ENCODE data around the gene EVPL.
"Not testable (repeated sequence)": the region's sequence is repeated elsewhere in the genome, so short reads cannot be mapped to it uniquely, and the experiment has no call there.

EVPL gene

DNA sequence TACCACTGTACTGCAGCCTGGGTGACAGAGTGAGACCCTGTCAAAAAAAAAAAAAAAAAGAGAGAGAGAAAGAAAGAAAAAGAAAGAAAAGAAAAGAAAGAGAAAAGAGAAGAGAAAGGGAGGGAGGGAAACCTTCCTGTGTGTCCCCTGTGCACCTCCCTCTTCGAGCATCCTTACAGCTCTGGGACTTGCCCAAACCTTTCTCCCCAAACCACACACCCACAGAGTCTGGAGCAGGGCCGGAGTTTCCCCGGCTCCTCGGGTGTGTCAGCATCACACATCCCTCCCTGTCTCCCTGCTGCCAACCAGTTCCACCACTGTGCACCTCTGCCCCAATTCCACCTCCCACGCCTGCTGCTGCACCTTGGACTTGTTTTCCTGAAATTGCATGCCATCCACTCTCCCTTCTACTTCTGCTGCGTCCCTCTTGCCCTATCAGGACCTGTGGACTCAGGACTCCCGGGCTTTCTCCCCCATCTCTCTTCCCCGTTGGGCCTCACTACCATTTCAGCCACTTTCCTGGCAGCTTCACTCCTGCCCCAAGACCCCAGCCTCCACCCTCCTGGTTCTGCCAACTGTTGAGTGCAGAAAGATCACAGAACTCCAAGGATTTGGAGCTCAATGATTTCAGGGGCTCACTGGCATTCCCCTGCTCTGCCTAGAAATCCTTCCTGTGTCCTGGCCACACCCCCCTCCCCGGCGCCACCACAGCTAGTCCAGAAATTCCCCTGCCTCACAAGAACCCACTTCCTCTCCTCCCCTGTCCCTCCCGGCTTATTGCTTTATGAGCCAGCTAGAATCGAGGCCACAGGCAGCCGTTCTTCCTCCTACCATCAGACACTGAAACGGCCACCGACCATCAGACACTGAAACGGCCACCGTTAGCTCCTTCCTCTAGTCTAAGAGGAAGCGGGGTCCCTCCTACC is 30.2 kb downstream of the EVPL start:
- no peak for DNase-seq

DNA sequence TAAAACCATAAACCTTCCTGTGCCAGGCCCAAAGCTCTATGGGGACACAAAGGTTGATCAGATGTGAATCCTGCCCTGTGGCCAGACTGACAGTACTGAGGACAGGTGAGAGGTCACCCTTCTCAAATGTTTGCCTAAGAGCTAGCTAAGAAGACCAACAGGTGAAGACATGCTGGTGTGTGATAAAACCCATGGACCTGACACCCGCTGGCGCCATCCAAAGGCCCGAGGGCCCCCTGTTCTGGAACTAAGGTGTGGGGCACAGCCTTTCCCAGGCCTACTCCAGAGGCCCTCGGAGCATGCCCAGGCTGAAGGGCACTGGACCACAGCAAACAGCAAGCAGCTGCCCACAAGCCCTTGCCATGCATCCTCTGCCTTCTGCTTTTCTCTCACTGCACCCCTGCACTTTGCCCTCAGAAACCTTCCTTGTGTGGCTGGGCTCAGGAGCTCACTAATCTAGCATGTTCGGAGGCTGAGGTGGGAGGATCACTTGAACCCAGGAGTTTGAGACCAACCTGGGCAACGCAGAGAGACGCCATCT is 31.7 kb downstream of the EVPL start:
- DNase-seq = no peak

DNA sequence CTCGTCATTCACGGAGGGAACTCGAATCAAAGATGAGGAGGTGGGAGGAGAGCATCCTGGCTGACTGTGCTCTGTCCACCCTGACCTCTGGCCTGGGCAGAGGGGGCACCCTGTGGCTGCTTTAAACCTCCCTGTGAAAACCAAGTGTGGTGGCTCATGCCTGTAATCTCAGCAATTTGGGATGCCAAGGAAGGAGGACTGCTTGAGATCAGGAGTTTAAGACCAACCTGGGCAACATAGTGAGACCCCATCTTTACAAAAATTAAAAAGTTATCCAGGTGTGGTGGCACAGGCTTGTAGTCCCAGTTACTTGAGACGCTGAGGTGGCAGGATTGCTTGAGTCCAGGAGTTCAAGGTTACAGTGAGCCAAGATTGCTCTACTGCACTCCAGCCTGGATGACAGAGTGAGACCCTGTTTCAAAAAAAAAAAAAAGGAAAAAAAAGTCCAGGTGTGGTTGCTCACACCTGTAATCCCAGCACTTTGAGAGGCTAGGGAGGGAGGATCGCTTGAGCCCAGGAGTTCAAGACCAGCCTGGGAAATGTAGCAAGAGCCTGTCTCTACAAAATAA is 32.2 kb downstream of the EVPL start:
- DNase-seq = no peak

DNA sequence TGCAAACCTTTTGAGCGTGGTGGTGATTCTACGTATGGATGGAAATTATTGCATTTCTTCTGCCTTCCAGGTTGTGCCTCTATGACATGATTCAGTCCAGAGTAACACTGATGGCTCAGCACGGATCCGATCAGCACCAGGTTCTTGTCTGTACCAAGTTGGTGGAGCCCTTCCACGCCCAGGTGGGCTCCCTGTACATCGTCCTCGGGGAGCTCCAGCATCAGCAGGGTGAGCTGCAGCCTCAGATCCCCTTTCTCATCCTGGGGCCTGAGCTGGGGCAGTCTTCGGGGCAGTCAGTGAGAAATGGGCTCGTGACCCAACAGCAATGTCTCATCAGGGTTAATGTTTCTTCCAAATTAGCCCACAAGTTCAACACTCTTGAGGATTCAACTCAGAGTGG is 35.7 kb downstream of the EVPL start:
- no peak for DNase-seq

DNA sequence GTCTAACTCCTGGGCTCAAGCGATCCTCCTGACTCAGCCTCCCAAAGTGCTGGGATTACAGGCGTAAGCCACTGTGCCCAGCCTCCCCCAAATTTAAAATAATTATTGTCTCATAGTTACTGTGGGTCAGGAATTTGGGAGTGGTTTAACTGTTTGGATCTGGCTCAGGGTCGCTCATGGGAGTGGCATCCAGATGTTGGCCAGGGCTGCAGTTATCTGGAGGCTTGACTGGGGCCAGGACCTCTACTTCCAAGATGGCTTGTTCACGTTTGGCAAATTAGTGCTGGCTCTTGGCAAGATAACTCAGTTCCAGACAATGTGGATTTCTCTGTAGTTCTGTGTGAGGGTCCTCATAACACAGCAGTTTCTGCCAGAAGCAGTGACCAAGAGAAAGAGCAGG is 40.1 kb downstream of the EVPL start:
- DNase-seq = no peak

DNA sequence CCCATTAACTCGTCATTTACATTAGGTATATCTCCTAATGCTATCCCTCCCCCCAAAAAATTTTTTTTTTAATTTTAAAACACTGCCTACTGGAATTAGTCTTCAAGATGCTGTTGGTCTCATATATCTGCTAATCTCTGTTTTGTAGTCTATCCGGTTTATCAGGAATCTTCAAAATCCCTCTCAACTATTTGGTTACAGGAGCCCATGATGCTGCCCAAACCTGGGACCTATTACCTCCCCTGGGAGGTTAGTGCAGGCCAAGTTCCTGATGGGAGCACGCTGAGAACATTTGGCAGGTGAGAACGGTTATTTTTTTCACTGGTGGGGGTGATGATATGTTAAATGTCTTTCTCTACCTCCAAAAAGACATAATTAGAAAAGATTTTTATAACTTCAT is 41.1 kb downstream of the EVPL start:
- DNase-seq = no peak

DNA sequence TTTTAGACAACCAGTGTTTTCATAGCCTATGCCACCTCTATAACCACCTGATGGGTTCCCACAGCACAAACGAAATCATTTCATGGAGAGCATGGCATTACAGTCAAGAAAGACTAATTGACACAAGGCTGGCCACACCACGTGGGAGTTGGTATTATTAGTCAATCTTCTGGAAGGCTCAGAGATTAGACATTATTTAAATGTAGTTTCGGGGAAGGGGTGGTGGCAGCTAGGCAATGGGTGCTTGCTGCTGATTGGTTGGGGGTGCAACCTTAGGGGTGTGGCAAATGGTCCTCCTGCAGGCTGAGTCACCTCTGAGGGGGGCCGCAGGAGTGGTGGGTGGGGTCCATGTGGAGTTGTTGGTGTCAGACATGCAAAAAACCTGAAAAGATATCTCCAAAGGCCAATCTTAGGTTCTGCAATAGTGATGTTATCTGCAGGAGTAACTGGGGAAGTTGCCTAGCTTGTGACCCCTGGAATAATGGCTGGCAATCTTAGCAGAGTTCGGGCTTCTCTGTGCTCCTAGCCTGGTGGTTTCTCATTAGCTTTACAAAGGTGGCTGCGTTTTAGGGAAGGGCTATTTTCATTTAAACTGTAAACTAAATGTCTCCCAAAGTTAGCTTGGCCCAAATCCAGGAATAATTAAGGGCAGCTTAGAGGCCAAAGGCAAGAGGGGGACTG is 43.5 kb downstream of the EVPL start:
- no peak for DNase-seq

DNA sequence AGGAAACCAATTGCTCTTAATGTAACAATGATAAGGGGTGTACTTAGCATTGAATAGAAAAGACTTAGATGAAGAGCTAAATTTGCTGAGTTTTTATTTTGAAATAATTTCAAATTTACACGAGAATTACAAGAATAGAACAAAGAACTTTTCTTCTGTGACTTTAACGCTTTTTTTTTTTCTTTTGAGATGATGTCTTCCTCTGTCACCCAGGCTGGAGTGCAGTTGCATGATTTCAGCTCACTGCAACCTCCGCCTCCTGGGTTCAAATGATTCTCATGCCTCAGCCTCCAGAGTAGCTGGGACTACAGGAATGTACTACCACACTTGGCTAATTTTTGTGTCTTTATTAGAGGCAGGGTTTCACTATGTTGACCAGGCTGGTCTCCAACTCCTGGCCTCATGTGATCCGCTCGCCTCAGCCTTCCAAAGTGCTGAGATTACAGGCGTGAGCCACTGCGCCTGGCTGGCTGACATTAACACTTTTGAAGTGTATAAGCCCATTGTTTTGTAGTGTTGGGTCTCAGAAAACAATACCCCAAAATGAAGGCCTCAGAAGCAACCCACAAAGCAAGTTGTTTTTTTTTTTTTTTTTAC is 46.0 kb downstream of the EVPL start:
- DNase-seq = no peak

DNA sequence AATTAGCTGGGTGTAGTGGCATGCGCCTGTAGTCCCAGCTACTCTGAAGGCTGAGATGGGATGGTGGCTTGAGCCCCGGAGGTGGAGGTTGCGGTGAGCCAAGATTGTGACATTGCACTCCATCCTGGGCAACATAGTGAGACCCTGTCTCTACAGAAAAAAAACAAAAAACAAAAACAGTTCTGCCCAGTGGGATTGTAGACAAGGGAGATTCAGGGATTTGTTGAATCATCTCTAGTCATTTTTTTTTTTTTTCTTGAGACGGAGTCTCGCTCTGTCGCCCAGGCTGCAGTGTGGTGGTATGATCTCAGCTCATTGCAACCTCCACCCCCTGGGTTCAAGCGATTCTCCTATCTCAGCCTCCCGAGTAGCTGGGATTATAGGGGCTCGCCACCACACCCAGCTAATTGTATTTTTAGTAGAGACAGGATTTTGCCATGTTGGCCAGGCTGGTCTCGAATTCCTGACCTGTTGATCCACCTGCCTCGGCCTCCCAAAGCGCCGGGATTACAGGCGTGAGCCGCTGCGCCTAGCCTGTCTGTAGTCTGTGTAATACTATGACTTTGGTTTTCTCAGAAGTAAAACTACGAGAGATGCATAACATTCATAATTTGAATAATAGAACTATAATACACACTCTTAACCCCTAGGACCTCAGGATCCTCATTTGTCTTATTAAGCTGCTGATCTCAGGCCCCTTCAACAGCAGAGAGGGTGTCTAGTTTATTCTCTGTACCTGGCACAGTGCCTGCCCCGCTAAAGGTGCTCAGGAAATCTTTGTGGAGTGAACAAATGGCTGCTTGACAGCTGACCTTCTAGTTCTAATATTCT is 46.7 kb downstream of the EVPL start:
- no peak for DNase-seq

DNA sequence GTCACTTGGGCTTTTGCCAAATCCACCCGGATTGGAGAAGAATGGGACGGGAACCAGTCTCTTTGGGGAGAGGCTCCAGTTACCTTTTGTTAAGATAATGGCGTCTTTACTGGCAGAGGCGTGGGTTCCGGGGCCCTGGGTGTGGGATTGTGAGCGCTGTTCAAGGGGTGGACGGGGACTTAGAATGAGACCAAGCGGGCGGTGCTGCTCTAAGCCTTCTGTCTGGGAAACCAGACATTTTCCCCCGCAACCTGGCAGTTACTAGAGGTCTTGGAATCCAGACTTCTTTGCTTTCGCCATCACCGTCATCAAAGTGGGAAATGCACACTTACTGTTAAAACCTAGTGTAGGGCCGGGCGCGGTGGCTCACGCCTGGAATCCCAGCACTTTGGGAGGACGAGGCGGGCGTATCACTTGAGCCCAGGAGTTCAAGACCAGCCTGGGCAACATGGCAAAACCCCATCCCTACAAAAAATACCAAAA is 47.4 kb downstream of the EVPL start:
- DNase-seq = no peak

DNA sequence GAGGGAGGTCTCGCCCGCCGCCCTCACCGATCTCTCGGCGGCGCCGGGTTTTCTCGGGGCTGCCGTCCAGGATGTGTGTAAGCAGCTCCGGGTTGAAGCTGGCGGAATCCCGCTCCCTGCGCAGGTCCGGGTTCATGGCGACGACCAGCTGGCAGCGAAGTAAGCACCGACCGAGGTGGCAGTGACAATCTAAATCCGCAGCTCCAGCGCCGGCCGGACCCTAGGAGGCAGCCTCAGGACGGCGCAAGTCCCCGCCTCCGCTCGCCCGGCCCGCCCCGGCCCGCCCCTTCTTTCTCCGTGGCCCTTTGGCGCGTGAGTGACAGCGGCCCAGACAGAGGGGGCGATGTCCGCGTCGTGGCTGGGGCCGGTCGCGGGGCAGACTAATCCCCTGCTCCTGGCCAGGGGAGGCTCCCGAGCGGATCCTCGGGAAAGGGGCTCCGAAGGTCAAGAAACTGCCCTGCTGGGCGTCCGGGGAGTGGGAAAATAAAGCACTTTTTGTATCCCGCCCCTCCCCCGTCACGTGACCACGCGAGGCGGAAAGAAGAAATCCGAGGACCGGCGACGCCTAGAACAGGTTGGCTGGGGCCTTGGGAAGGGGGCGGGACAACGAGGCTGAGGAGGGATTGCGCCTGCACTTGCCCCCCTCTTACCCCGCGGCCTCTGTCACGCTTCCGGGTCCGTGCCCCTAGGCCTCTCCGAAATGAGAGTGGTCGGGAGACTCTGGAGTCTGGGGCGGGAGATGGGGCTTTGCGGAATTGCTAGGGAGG is 48.0 kb downstream of the EVPL start, which contains the start of the genes ACOX1 and TEN1:
Gene ACOX1, minus strand, starts transcription at position 229 of the 767 bp plus-strand sequence. Its CDS starts 93 bp downstream, at position 136.
Gene TEN1, plus strand, starts transcription at position 303 of the 767 bp plus-strand sequence. CDS start 6,953 bp downstream, outside the sequence.
- DNase-seq = peak; percentile 94 to 95

DNA sequence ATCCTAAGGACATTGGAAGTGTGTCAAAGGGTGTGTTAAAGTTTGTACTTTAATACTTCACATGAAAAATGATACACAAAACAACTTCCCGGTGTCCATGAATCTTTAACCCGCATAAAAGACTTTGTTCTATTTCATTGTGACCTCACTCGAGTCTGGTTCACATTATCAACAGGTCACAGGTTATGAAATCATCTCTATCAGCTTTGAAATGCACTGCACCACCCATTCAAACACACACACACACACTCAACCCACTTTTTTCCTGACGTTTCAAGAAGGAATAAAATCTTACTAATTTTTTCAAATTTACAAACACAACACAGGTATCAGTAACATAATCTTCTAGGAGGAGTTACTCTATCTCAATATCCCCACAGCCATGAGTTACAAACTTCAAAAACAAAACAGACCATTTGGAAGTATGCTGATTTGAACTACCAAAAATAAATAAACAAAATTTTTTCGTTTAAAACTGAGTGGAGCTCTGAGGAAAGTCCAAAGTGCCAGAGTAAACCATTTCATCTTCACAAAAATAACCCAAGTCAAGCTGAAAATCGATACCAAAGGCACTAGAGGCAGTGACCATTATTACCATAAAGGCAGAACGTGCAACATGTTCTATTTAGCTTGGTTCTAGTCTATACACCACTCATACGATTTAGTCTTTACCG is 50.8 kb downstream of the EVPL start:
- DNase-seq = no peak

DNA sequence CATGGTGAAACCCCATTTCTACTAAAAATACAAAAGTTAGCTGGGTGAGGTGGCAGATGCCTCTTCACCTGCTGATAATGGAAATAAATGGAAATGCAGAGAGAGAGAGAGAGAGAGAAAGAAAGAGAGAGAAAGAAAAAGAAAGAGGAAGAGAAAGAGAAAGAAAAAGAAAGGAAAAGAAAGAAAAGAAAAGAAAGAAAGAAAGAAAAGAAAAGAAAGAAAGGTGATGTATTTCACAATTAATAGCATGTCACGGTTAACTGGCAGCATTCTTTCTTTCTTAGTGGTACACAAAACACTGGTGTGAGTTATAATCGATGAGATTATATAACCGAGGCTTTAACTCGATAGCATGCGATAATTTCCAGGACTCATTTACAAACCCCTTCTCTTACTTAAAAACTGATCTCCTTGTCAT is 51.3 kb downstream of the EVPL start:
- DNase-seq = no peak

DNA sequence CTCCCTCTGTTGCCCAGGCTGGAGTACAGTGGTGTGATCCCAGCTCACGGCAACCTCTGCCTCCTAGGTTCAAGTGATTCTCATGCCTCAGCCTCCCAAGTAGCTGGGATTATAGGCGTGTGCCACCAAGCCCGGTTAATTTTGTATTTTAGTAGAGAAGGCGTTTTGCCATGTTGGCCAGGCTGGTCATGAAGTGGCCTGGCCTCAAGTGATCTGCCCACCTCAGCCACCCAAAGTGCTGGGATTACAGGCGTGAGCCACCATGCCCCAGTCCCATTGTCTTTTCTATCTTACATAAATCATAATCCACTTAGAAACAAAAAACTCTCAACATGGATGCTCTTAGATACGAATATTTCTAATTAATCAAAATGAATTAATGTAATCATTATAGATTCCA is 51.9 kb downstream of the EVPL start:
- DNase-seq = not testable (repeated sequence)

DNA sequence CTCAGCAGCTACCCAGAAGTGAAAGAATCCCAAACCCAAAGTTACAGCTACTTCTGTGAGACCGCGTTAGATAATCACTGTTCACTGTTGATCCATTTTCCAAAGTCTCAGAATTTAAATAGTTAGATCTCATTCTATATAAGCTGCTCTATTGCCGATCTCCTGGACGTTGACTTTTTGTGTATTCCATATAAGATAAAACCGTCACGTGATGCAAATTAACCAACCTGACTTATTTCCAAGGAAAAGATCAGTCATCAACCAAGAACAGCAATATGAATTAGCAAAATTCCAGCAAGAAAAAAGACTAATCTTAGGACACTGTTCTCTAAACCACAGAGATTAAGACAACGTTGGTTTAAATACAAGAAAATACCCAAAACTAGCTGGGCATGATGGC is 56.5 kb downstream of the EVPL start:
- DNase-seq = no peak

DNA sequence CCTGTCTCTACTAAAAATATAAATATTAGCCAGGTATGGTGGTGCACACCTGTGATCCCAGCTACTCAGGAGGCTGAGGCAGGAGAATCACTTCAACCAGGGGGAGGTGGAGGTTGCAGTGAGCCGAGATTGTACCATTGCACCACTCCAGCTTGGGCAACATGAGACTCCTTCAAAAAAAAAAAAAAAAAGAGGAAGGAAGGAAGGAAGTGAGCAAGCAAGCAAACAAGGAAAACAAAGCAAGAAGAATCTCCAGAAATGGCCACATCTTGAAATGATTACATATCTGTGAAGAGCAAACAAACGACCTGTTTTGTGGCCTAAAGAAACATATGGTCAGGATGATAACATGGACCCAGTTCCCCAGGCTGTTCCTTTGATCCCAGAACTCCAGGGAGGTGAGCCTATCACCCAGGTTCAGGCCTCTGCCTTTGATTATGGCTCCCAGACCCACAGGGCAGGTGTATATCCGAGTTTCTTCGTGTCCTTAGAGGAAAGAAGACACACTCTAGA is 57.0 kb downstream of the EVPL start:
- DNase-seq = no peak

DNA sequence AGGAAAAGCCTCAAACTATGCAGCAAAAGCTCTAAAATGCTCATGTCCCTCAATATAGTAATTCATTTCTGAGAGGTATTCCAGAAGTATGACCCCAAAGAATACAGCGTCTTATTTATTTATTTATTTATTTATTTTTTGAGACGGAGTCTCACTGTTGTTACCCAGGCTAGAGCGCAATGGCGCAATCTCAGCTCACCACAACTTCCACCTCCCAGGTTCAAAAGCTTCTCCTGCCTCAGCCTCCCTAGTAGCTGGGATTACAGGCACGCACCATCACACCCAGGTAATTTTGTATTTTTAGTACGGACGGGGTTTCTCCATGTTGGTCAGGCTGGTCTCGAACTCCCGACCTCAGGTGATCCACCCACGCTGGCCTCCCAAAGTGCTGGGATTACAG is 58.1 kb downstream of the EVPL start:
- DNase-seq = not testable (repeated sequence)

DNA sequence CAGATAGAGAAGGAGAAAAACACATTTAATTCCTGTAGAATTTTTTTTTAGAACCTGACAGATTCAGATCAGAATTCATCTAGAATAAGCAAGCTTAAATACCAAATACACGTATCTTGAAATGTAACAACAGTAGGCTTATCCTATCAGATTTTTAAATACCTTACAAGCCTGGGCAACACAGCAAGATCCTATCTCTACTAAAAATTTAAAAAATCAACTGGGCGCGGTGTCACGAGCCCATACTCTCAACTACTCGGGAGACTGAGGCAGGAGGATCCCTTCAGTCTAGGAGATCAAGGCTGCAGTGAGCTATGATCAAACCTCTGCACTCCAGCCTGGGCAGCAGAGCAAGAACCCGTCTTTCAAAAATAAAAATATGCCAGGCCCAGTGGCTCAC is 61.6 kb downstream of the EVPL start:
- no peak for DNase-seq

DNA sequence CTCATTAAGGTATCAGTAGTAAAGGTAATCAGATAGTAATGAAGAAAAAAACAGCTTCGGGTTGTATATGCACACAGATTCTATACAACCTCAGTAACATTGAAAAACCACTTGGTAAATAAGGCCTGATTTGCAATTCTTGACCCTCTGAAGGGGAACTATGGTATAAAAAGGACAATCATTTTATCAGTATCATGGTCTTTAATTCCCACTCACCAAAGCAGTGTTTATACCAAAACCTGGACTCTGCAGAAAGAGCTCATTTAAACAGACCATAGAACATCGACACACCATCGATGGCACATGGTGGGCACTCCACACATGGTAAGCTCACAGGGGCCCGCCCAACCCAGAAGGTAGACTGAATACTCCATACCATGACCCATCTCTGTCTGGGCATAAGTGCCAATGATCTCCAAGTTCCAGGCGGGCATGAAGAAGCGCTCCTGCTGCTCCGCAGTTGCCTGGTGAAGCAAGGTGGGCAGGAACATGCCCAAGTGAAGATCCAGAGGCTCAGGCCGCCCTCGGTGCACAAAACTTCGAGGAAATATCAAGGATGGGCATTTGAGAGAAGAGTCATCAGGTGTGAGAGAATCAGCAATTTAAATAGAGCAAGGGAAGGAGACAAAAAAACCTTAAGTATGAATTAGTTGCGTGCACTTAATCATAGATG is 67.1 kb downstream of the EVPL start:
- no peak for DNase-seq
